PFSK-1 (cell line): ENCODE data around the gene HIGD1C.

Experiments used
- SIN3A ChIP-seq: IDR thresholded peaks from 2 replicates; pipeline ENCODE4 v1.6.1; 2012; ENCODE audit warnings: mild to moderate bottlenecking, low read length, moderate library complexity, borderline replicate concordance; ENCODE audit not compliant: insufficient read depth
- TF ChIP-seq, protein P1 (sequence below), 2 experiments: IDR thresholded peaks; 2 replicates each; pipeline versions ENCODE4 v1.6.1 to v1.8.0; 2011 to 2012; ENCODE audit warnings: low read depth in 2 of 2, low read length in 2 of 2, control low read depth in 1 of 2, inconsistent platforms in 1 of 2, mild to moderate bottlenecking in 1 of 2, moderate library complexity in 1 of 2; ENCODE audit not compliant: insufficient read depth in 1 of 2

DNA sequence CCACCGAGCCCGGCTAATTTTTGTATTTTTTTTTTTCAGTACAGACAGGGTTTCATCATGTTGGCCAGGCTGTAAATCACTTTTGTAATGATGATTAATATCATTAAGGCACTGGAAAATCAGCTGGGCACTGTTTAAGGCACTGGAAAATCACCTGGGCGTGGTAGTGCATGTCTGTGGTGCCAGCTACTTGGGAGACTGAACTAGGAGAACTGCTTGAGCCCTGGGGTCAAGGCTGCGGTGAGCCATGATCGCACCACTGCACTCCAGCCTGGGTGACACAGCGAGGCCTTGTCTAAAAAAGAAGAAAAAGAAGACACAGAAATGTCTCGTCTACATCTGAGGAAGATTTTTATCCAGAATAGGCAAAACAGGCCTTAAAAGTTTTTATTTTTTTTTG, 61.1 kb downstream of the HIGD1C start:
- TF ChIP-seq, protein P1, sequence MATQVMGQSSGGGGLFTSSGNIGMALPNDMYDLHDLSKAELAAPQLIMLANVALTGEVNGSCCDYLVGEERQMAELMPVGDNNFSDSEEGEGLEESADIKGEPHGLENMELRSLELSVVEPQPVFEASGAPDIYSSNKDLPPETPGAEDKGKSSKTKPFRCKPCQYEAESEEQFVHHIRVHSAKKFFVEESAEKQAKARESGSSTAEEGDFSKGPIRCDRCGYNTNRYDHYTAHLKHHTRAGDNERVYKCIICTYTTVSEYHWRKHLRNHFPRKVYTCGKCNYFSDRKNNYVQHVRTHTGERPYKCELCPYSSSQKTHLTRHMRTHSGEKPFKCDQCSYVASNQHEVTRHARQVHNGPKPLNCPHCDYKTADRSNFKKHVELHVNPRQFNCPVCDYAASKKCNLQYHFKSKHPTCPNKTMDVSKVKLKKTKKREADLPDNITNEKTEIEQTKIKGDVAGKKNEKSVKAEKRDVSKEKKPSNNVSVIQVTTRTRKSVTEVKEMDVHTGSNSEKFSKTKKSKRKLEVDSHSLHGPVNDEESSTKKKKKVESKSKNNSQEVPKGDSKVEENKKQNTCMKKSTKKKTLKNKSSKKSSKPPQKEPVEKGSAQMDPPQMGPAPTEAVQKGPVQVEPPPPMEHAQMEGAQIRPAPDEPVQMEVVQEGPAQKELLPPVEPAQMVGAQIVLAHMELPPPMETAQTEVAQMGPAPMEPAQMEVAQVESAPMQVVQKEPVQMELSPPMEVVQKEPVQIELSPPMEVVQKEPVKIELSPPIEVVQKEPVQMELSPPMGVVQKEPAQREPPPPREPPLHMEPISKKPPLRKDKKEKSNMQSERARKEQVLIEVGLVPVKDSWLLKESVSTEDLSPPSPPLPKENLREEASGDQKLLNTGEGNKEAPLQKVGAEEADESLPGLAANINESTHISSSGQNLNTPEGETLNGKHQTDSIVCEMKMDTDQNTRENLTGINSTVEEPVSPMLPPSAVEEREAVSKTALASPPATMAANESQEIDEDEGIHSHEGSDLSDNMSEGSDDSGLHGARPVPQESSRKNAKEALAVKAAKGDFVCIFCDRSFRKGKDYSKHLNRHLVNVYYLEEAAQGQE (IDR thresholded peaks at IDR 0.05; ENCODE audit: insufficient read depth in 1 of 2, low read depth in 2 of 2, low read length in 2 of 2): no peak
- TF ChIP-seq SIN3A: no peak
